Measurements from ENCODE around the gene ECHDC3.

The ECHDC3 gene

GRCh38 chr10:11789306-11789705 lies 47.1 kb downstream of the ECHDC3 start:
- no peak for DNase-seq

GRCh38 chr10:11789956-11790355 lies 47.8 kb downstream of the ECHDC3 start:
- no peak for DNase-seq

- no peak for DNase-seq
Observed at GRCh38 chr10:11793762-11794479, 51.7 kb downstream of the ECHDC3 start.

- no peak for DNase-seq
Observed at GRCh38 chr10:11794566-11794965, 52.4 kb downstream of the ECHDC3 start.

GRCh38 chr10:11795101-11795920 lies 53.1 kb downstream of the ECHDC3 start:
- no peak for DNase-seq

GRCh38 chr10:11796474-11796873 lies 54.3 kb downstream of the ECHDC3 start:
- DNase-seq = no peak

GRCh38 chr10:11797281-11797680 lies 55.1 kb downstream of the ECHDC3 start:
- no peak for DNase-seq

- no peak for DNase-seq
Observed at GRCh38 chr10:11797847-11798633, 55.9 kb downstream of the ECHDC3 start.

GRCh38 chr10:11798845-11799735 lies 56.9 kb downstream of the ECHDC3 start:
- DNase-seq = no peak

- no peak for DNase-seq
Observed at GRCh38 chr10:11799736-11800080, 57.5 kb downstream of the ECHDC3 start.

- DNase-seq = no peak
Observed at GRCh38 chr10:11804336-11804735, 62.2 kb downstream of the ECHDC3 start.

- no peak for DNase-seq
Observed at GRCh38 chr10:11805792-11806191, 63.6 kb downstream of the ECHDC3 start.

GRCh38 chr10:11806706-11807105 lies 64.5 kb downstream of the ECHDC3 start:
- DNase-seq = no peak

GRCh38 chr10:11808808-11809207 lies 66.6 kb downstream of the ECHDC3 start:
- DNase-seq = no peak

GRCh38 chr10:11810313-11810766 lies 68.2 kb downstream of the ECHDC3 start:
- DNase-seq = no peak

GRCh38 chr10:11810973-11811372 lies 68.8 kb downstream of the ECHDC3 start:
- DNase-seq = no peak

- no peak for DNase-seq
Observed at GRCh38 chr10:11813177-11813576, 71.0 kb downstream of the ECHDC3 start.
